NB4 (cell line): ENCODE data around the gene UBAC2.
"Not testable (repeated sequence)": the region's sequence is repeated elsewhere in the genome, so short reads cannot be mapped to it uniquely, and the experiment has no call there.

Source experiments
- DNase-seq: peaks from one replicate; pipeline ENCODE4 v3.0.0; 2010; ENCODE audit warnings: low read depth
- H3K4me3 ChIP-seq: one replicate; pipeline ENCODE4 v1.5.1; 2011; ENCODE audit warnings: mild to moderate bottlenecking, low read depth, low read length, moderate library complexity
- MAX ChIP-seq: IDR thresholded peaks from 2 replicates; pipeline ENCODE4 v1.6.1; 2011; ENCODE audit warnings: low read depth, low read length
- MYC ChIP-seq: IDR thresholded peaks from 2 replicates; pipeline ENCODE4 v1.6.1; 2011; ENCODE audit warnings: low read depth, low read length
- POLR2A ChIP-seq: IDR thresholded peaks from 2 replicates; pipeline ENCODE4 v1.6.1; 2011; ENCODE audit warnings: mild to moderate bottlenecking; ENCODE audit not compliant: insufficient read length; ENCODE audit errors: extremely low read depth
- TF ChIP-seq, protein P1 (sequence below): IDR thresholded peaks from one replicate; pipeline ENCODE4 v1.5.1; 2012; ENCODE audit warnings: low read depth, low read length

The UBAC2 gene

GRCh38 chr13:99208845-99209527, 8.3 kb downstream of the UBAC2 start:
- no peak overlapping the region for H3K4me3 ChIP-seq
- DNase-seq, result no peak
- TF ChIP-seq POLR2A (no peak), MAX (no peak), MYC (no peak)
- TF ChIP-seq, protein P1, sequence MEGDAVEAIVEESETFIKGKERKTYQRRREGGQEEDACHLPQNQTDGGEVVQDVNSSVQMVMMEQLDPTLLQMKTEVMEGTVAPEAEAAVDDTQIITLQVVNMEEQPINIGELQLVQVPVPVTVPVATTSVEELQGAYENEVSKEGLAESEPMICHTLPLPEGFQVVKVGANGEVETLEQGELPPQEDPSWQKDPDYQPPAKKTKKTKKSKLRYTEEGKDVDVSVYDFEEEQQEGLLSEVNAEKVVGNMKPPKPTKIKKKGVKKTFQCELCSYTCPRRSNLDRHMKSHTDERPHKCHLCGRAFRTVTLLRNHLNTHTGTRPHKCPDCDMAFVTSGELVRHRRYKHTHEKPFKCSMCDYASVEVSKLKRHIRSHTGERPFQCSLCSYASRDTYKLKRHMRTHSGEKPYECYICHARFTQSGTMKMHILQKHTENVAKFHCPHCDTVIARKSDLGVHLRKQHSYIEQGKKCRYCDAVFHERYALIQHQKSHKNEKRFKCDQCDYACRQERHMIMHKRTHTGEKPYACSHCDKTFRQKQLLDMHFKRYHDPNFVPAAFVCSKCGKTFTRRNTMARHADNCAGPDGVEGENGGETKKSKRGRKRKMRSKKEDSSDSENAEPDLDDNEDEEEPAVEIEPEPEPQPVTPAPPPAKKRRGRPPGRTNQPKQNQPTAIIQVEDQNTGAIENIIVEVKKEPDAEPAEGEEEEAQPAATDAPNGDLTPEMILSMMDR, result no peak

DNA sequence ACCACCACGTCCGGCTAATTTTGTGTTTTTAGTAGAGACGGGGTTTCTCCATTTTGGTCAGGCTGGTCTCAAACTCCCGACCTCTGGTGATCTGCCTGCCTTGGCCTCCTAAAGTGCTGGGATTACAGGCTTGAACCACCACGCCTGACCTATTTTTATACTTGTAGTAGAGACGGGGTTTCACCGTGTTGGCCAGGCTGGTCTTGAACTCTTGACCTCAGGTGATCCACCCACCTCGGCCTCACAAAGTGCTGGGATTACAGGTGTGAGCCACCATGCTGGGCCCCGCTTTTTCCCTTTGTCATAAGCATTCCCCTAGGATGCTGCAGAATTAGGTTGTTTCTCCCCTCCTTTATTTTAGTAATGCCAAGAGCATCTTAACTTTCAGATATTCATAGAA, 10.0 kb downstream of the UBAC2 start:
- not testable (repeated sequence) for DNase-seq, H3K4me3 ChIP-seq

GRCh38 chr13:99211421-99212035, 10.9 kb downstream of the UBAC2 start:
- TF ChIP-seq MYC, result no peak
- no peak for DNase-seq

DNA sequence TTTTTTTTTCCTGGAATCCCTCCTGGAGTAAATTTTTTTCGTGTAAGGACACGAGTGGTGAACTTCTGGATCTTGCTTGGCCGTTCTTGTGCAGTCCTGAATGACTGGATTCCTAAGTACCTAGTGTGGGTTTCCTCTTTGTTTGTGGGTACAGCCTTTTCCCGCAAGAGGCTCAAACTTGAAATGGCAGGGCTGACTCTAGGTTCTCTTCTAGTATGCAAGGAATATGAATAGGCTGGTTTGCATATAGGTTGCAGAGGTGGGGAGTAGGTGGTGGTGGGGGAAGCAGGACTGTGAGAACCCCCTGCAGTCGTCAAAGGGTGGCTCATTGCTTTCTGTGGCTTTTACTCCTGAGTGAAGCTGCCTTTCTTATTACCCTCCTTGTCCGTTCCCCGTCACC, 13.6 kb downstream of the UBAC2 start:
- no peak overlapping the region for H3K4me3 ChIP-seq
- TF ChIP-seq MYC (no peak), MAX (no peak), POLR2A (no peak)
- TF ChIP-seq, protein P1, result no peak
- no peak for DNase-seq

More at GRCh38 chr13:99211421-99212035, 10.9 kb downstream of the UBAC2 start:
- no peak overlapping the region for H3K4me3 ChIP-seq

- no peak for DNase-seq
- no peak for TF ChIP-seq POLR2A
- no peak for TF ChIP-seq MAX
- no peak for TF ChIP-seq MYC
- TF ChIP-seq, protein P1, result no peak
- H3K4me3 ChIP-seq, result no peak overlapping the region
Measured at GRCh38 chr13:99214731-99215130, 14.1 kb downstream of the UBAC2 start.

GRCh38 chr13:99215184-99215830, 14.7 kb downstream of the UBAC2 start:
- no peak for DNase-seq
- TF ChIP-seq POLR2A, result no peak
- TF ChIP-seq, protein P1, result no peak
- no peak for TF ChIP-seq MAX
- TF ChIP-seq MYC, result no peak
- H3K4me3 ChIP-seq, result no peak overlapping the region
